Measurements from ENCODE around the gene KLHDC3. TPM values are rescaled to one million over a fixed set of nuclear protein-coding genes. Genes with fewer than 3 reads are reported as not detected.

The KLHDC3 gene
- total and polyA plus RNA-seq, 10 of the 15 experiments (the other 5 are each of a cell fraction or from before 2014, with no cell fraction given), result 2.4 to 102 (median 55.4) TPM

DNA sequence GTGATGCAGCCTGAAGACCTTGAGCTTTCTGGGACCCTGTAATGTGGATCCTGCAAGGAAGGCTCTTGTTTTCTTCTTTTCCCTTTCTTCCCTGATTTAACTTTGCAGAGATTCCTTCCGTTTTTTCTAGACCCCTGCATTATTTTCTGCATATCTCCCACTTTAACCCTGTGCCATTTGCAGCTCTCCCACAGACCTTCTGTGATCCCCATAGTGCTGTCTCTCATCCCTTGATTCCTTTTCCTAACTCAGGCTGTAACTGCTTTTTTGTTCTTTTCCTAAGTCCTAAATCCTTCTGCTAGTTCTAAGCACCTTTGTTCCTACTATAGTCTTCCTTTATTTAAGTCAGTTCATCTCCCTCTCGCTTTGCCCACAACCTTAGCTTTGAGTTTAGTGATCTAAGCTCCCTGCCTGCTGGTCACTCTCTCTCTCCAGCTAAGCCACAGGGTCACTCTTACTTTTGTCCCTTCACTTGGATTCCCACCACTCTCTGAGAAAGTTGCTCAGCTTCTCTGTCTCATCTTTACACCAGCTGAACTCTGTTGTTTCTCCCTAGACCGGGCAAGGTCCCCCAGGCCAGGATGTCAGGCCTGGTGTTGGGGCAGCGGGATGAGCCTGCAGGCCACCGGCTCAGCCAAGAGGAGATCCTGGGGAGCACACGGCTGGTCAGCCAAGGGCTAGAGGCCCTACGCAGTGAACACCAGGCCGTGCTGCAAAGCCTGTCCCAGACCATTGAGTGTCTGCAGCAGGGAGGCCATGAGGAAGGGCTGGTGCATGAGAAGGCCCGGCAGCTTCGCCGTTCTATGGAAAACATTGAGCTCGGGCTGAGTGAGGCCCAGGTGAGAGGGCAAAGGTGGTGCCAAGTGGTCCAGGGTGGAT, 46.9 kb downstream of the KLHDC3 start:
- Histone ChIP-seq H3K27me3 (replicated peaks in 1 of 2; ENCODE audit: control insufficient read depth in 2 of 2, insufficient read depth in 2 of 2, low read length in 1 of 2) (no peaks in the 10 kb centered on the region), H3K4me2 (ENCODE audit: control insufficient read depth, insufficient read depth) (no peak overlapping the region; the same call in 1 of the 2 replicates), H3K9ac (ENCODE audit: control insufficient read depth, insufficient read depth, low read length) (no peak overlapping the region), H2AFZ (ENCODE audit: control insufficient read depth, low read depth, low read length) (no peak overlapping the region), H3K9me3 (replicated peaks; ENCODE audit: control insufficient read depth, insufficient read depth, low read length) (no peaks in the 10 kb centered on the region), H3K27ac (ENCODE audit: control insufficient read depth, insufficient read depth) (no peak overlapping the region), H3K4me1 (ENCODE audit: control insufficient read depth, insufficient read depth, low read length) (peaks cover 3% of the 10 kb centered on the region; the same call in 1 of the 2 replicates), H3K79me2 (ENCODE audit: control insufficient read depth, insufficient read depth, low read length) (peaks cover 15% of the 10 kb centered on the region), H4K20me1 (ENCODE audit: control insufficient read depth, insufficient read depth) (no peaks in the 10 kb centered on the region), H3K36me3 (ENCODE audit: control insufficient read depth in 2 of 2, insufficient read depth in 2 of 2, low read length in 1 of 2) (no peaks in the 10 kb centered on the region; a peak in 1 of 4 replicates), H3K4me3 (no peak overlapping the region)
- ChIA-PET RAD21 (ENCODE audit: unreplicated experiment) (interaction anchor here (0.8 to 3.0 kb wide), 4 partner anchors 8 to 83 kb away, joined by 3 to 16 read pairs (median 4); partner anchors contain the start of genes KLHDC3 and MEA1), CTCF (interaction anchor here (1.4 kb wide), 1 partner anchor 83 kb away, joined by 4 read pairs; no protein-coding TSS in a partner anchor), POLR2A (interaction anchor here (0.5 to 2.0 kb wide), 3 partner anchors 47 to 90 kb away, joined by 3 to 19 read pairs (median 3); partner anchors contain the start of genes KLHDC3, MEA1 and PPP2R5D), SMC1A (ENCODE audit: uncharacterized antibody, unreplicated experiment) (interaction anchor here (0.6 to 1.4 kb wide), 2 partner anchors 148 to 177 kb away, joined by 3 read pairs; no protein-coding TSS in a partner anchor)
- FAIRE-seq (no peak), DNase-seq (ENCODE audit: low read depth, low spot score) (no peak), ATAC-seq (no peak)
- 67% methylated on average over 12 of the region's 12 CpGs for WGBS (ENCODE audit: insufficient coverage, insufficient replicate concordance, low lambda C conversion rate, missing lambda C conversion rate)
- no TSS peak for BruUV-seq (replicated peaks)
- in situ Hi-C loops (cut with MboI), result no loop called here
- intact Hi-C loops (cut with micrococcal nuclease; ENCODE audit: unreplicated experiment), result no loop called here
- TF ChIP-seq, protein P1, sequence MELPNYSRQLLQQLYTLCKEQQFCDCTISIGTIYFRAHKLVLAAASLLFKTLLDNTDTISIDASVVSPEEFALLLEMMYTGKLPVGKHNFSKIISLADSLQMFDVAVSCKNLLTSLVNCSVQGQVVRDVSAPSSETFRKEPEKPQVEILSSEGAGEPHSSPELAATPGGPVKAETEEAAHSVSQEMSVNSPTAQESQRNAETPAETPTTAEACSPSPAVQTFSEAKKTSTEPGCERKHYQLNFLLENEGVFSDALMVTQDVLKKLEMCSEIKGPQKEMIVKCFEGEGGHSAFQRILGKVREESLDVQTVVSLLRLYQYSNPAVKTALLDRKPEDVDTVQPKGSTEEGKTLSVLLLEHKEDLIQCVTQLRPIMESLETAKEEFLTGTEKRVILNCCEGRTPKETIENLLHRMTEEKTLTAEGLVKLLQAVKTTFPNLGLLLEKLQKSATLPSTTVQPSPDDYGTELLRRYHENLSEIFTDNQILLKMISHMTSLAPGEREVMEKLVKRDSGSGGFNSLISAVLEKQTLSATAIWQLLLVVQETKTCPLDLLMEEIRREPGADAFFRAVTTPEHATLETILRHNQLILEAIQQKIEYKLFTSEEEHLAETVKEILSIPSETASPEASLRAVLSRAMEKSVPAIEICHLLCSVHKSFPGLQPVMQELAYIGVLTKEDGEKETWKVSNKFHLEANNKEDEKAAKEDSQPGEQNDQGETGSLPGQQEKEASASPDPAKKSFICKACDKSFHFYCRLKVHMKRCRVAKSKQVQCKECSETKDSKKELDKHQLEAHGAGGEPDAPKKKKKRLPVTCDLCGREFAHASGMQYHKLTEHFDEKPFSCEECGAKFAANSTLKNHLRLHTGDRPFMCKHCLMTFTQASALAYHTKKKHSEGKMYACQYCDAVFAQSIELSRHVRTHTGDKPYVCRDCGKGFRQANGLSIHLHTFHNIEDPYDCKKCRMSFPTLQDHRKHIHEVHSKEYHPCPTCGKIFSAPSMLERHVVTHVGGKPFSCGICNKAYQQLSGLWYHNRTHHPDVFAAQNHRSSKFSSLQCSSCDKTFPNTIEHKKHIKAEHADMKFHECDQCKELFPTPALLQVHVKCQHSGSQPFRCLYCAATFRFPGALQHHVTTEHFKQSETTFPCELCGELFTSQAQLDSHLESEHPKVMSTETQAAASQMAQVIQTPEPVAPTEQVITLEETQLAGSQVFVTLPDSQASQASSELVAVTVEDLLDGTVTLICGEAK (IDR thresholded peaks at IDR 0.05; ENCODE audit: borderline replicate concordance), result no peak
- no peak for TF ChIP-seq TCF7 (IDR thresholded peaks at IDR 0.05; ENCODE audit: borderline replicate concordance)
- no peak for TF ChIP-seq KDM1A (IDR thresholded peaks at IDR 0.05; ENCODE audit: borderline replicate concordance)
- TF ChIP-seq, protein P2, sequence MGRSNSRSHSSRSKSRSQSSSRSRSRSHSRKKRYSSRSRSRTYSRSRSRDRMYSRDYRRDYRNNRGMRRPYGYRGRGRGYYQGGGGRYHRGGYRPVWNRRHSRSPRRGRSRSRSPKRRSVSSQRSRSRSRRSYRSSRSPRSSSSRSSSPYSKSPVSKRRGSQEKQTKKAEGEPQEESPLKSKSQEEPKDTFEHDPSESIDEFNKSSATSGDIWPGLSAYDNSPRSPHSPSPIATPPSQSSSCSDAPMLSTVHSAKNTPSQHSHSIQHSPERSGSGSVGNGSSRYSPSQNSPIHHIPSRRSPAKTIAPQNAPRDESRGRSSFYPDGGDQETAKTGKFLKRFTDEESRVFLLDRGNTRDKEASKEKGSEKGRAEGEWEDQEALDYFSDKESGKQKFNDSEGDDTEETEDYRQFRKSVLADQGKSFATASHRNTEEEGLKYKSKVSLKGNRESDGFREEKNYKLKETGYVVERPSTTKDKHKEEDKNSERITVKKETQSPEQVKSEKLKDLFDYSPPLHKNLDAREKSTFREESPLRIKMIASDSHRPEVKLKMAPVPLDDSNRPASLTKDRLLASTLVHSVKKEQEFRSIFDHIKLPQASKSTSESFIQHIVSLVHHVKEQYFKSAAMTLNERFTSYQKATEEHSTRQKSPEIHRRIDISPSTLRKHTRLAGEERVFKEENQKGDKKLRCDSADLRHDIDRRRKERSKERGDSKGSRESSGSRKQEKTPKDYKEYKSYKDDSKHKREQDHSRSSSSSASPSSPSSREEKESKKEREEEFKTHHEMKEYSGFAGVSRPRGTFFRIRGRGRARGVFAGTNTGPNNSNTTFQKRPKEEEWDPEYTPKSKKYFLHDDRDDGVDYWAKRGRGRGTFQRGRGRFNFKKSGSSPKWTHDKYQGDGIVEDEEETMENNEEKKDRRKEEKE (IDR thresholded peaks at IDR 0.05), result no peak
- TF ChIP-seq JUND (IDR thresholded peaks at IDR 0.05; ENCODE audit: low read depth, low read length), result no peak
- no peak for TF ChIP-seq ZNF207 (IDR thresholded peaks at IDR 0.05; ENCODE audit: borderline replicate concordance)
- TF ChIP-seq BACH1 (IDR thresholded peaks at IDR 0.05; ENCODE audit: borderline replicate concordance), result no peak
- TF ChIP-seq POLR2AphosphoS2 (IDR thresholded peaks at IDR 0.05; ENCODE audit: low read depth, low read length), result no peak
- TF ChIP-seq, protein P3, sequence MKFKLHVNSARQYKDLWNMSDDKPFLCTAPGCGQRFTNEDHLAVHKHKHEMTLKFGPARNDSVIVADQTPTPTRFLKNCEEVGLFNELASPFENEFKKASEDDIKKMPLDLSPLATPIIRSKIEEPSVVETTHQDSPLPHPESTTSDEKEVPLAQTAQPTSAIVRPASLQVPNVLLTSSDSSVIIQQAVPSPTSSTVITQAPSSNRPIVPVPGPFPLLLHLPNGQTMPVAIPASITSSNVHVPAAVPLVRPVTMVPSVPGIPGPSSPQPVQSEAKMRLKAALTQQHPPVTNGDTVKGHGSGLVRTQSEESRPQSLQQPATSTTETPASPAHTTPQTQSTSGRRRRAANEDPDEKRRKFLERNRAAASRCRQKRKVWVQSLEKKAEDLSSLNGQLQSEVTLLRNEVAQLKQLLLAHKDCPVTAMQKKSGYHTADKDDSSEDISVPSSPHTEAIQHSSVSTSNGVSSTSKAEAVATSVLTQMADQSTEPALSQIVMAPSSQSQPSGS (IDR thresholded peaks at IDR 0.05; ENCODE audit: low read length), result no peak
- no peak for TF ChIP-seq JUNB (IDR thresholded peaks at IDR 0.05)
- no peak for TF ChIP-seq NFXL1 (IDR thresholded peaks at IDR 0.05; ENCODE audit: borderline replicate concordance)
- TF ChIP-seq SMAD1 (IDR thresholded peaks at IDR 0.05; ENCODE audit: low read depth, partially characterized antibody), result no peak
- no peak for TF ChIP-seq SP1 (IDR thresholded peaks at IDR 0.05; ENCODE audit: low read depth, low read length)

Measured in GM12878 (cell line).